Activated CD4-positive, alpha-beta T cell treated with anti-CD3 and anti-CD28 coated beads for 36 hours (primary cell): ENCODE measurements around the gene AKR1E2. TPM values are rescaled to one million over a fixed set of nuclear protein-coding genes. Genes with fewer than 3 reads are reported as not detected.

ENCODE experiments used
- ATAC-seq: fragments of 200-7000 bp; cut with Tn5 transposase; one replicate; pipeline ENCODE4 v1.10.0; 2021; ENCODE audit warnings: mild to moderate bottlenecking, moderate library complexity
- CTCF ChIA-PET: fragments of 350-600 bp; sonication (Branson Sonifier 250); formaldehyde crosslinking; loops from one replicate; lab custom pipeline; 2021; ENCODE audit warnings: antibody characterized with exemption; lab: Charles Lee
- POLR2A ChIA-PET: fragments of 350-600 bp; sonication (Branson Sonifier 250); formaldehyde crosslinking; loops from one replicate; lab custom pipeline; 2021; ENCODE audit warnings: antibody characterized with exemption, inconsistent platforms; lab: Charles Lee
- DNase-seq: peaks from one replicate; pipeline ENCODE4 v3.0.0-alpha.2; 2020
- H3K27ac Mint-ChIP-seq: one replicate; pipeline ENCODE4 v1.8.0; 2021; ENCODE audit warnings: mixed read lengths
- H3K27me3 Mint-ChIP-seq: one replicate; pipeline ENCODE4 v1.8.0; 2021; ENCODE audit warnings: mixed read lengths
- H3K36me3 Mint-ChIP-seq: one replicate; pipeline ENCODE4 v1.8.0; 2021; ENCODE audit warnings: low read depth, mixed read lengths
- H3K4me1 Mint-ChIP-seq: one replicate; pipeline ENCODE4 v1.8.0; 2021; ENCODE audit warnings: mixed read lengths
- H3K4me3 Mint-ChIP-seq: one replicate; pipeline ENCODE4 v1.8.0; 2021; ENCODE audit warnings: mild to moderate bottlenecking, moderate library complexity, mixed read lengths
- H3K9me3 Mint-ChIP-seq: one replicate; pipeline ENCODE4 v1.8.0; 2021; ENCODE audit warnings: low read depth, mixed read lengths
- intact Hi-C, 2 experiments: fragments of 100-400 bp; cut with DNase I in 1 of 2; cut with micrococcal nuclease in 1 of 2; formaldehyde crosslinking; loops; one replicate each; pipeline versions ENCODE4 v1.14.2 to v1.15.1; 2022 to 2024; cut with DNase I, micrococcal nuclease
- total RNA-seq, 2 experiments: library from RNA; stranded (reverse); gene quantifications; one replicate each; pipeline ENCODE4 v1.2.3, GENCODE V29; 2021

AKR1E2 gene
- 10 to 100 TPM in 1 of 2 experiments, 1 to 10 TPM in 1; 9.8 to 13.4 TPM for total RNA-seq

DNA sequence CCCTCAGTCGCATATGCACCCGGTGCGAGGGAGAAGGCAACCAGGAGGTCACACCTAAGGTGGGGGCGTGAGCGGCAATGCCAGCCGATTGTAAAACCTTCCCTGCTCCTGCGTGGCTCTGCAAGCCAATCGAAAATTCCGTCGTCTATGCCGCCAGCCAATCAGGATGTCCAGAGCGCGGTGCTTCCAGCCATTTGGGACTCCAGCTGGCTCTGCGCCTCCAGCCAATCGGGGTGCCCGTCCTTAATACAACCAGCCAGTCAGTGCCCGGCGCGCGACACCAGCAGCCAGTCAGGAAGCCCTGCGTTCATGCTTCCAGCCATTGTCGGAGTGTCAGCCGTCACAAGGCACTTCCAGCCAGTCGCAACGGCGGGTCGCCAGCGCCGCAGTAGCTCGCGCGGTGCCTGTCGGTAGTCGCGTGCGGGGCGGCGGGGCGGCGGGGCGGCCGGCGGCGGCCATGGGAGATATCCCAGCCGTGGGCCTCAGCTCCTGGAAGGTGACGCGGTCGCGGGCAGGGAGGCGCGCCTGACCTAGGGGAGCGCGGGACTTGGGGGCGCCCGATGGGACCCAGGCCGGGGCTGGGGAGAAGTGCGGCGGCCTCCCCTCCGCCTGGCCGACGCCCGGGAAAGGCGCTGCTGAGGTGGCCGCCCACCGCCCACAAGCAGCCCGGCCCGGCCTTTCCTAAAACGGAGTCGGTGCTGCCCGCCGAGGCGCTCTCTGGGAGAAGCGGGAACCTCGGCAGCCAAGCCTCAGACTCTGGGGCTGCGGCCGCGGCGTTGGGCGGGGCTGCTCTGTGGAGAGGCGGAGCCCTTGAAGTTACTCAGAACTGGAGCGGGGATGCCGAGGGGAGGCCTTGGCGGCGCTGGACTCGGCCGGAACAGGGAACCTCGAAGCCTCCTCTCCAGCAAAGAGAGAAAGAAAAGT is at the start of gene AKR1E2:
Gene AKR1E2 (plus strand): TSS at position 340 of the 924 bp plus-strand sequence. CDS start 118 bp downstream, at position 458.
- Mint-ChIP-seq H3K4me1 (peaks cover 28% of the 10 kb centered on the region), H3K36me3 (peaks cover 8% of the 10 kb centered on the region), H3K4me3 (peak within 1 kb of the TSS; percentile 77), H3K27ac (peak within 1 kb of the TSS; percentile 83), H3K9me3 (peaks cover 2% of the 10 kb centered on the region), H3K27me3 (peaks cover 9% of the 10 kb centered on the region)
- ChIA-PET POLR2A (no interaction called here), CTCF (interaction anchor here (0.6 to 5.2 kb wide), 6 partner anchors 9 to 797 kb away, joined by 3 to 46 read pairs (median 5); no protein-coding TSS in a partner anchor)
- DNase-seq (peak; percentile 93), ATAC-seq (peak; percentile 94)
- intact Hi-C loops: loop anchor here in 1 of 2 experiments (1.0 to 2.0 kb wide), 2 partner anchors 586 to 859 kb away; partner anchors contain the start of genes NET1 and TASOR2

DNA sequence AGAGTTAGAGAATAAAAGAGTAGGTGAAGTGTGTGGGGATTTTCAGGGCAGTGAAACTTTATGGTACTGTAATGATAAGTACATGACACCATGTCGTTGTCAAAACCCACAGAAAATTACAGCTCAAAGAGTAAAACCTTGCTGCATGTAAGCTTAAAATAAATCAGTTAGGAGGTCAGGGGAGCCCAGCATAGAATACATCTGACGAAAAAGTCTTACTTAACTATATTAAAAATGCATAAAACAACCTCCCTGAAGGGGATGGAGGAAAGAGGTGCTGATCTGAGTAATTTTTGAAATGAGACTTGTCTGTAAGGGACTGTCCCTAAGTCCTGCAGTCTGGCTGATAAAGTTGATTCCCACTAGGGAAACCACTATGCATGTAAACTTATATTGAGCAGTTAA is 49.8 kb upstream of the AKR1E2 start:
- Mint-ChIP-seq H3K36me3 (no peaks in the 10 kb centered on the region), H3K4me3 (no peak overlapping the region), H3K4me1 (peaks cover 12% of the 10 kb centered on the region), H3K9me3 (no peaks in the 10 kb centered on the region), H3K27ac (peak overlapping the region; percentile 89), H3K27me3 (peaks cover 14% of the 10 kb centered on the region)
- ChIA-PET CTCF (no interaction called here), POLR2A (interaction anchor here (1.0 kb wide), 1 partner anchor 994 kb away, joined by 3 read pairs; no protein-coding TSS in a partner anchor)
- ATAC-seq (peak; percentile 76), DNase-seq (peak; percentile 11)
- intact Hi-C loops: no loop called here

DNA sequence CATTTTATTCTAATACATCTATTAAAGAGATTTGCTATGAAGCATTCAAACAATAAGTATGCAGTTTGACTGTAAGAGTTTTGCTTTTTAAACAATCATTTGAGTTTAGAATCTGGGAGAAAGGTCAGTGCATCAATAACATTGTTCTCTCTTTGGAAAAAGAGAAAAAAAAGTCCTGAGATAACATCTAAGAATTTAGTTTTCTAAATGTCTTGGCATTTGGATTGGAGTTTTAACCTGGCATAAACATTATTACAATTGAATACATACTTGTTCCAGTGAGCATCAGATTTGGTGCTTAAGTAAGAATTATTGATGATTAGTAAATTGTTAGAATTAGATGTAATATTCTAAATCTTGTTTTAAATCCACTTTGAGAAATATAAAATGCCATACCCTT is 47.2 kb upstream of the AKR1E2 start:
- Mint-ChIP-seq H3K9me3 (no peaks in the 10 kb centered on the region), H3K4me3 (no peak overlapping the region), H3K27me3 (peaks cover 3% of the 10 kb centered on the region), H3K27ac (no peak overlapping the region), H3K4me1 (peaks cover 12% of the 10 kb centered on the region), H3K36me3 (no peaks in the 10 kb centered on the region)
- ChIA-PET CTCF (no interaction called here), POLR2A (no interaction called here)
- ATAC-seq: no peak
- DNase-seq: no peak
- intact Hi-C loops: no loop called here

DNA sequence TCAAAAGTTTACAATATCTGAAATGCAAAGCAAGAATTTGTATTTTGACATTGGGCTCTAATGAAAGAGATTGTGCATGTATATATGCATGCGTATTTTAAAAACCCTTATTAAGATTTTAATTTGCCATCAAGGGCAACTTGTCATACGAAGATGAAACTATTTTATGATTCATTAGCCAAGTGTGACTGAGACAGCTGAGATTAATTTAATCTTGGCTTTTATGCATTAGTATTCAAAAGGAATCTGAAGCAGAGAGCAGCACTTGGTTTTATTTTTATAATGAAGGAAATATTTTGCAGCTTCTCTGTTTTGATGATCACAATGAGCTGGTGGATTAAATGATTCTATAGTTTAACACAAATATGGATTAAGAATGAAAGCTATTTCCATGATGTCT is 45.9 kb upstream of the AKR1E2 start:
- Mint-ChIP-seq H3K27me3 (peaks cover 8% of the 10 kb centered on the region), H3K9me3 (no peaks in the 10 kb centered on the region), H3K27ac (no peak overlapping the region), H3K4me3 (no peak overlapping the region), H3K36me3 (no peaks in the 10 kb centered on the region), H3K4me1 (peaks cover 12% of the 10 kb centered on the region)
- ATAC-seq: no peak
- ChIA-PET CTCF (interaction anchor here (1.2 kb wide), 1 partner anchor 35 kb away, joined by 5 read pairs; no protein-coding TSS in a partner anchor), POLR2A (no interaction called here)
- intact Hi-C loops: no loop called here
- no peak for DNase-seq

DNA sequence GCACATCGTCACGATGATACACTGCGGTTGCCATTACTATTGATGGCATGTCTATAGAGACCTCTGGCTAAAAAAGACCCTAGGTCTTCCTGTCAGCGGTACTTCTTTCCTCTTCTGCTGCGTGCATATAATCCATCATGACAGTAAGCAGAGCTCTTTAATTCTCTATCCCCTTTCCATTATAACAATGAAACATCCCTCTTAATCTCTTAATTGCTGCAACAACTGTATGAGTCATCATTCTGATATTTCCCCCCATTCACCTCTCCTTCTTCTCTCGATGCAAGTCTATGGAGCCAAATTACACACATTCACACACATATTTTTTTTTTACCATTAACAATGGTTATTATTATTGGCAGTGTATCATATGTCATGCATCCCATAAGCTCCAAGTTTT is 45.2 kb upstream of the AKR1E2 start:
- DNase-seq (no peak), ATAC-seq (no peak)
- Mint-ChIP-seq H3K4me3 (no peak overlapping the region), H3K27ac (no peak overlapping the region), H3K27me3 (peaks cover 8% of the 10 kb centered on the region), H3K9me3 (no peaks in the 10 kb centered on the region), H3K4me1 (peaks cover 7% of the 10 kb centered on the region), H3K36me3 (no peaks in the 10 kb centered on the region)
- ChIA-PET POLR2A (no interaction called here), CTCF (interaction anchor here (1.0 to 1.2 kb wide), 3 partner anchors 11 to 34 kb away, joined by 3 to 5 read pairs (median 3); no protein-coding TSS in a partner anchor)
- intact Hi-C loops: no loop called here

DNA sequence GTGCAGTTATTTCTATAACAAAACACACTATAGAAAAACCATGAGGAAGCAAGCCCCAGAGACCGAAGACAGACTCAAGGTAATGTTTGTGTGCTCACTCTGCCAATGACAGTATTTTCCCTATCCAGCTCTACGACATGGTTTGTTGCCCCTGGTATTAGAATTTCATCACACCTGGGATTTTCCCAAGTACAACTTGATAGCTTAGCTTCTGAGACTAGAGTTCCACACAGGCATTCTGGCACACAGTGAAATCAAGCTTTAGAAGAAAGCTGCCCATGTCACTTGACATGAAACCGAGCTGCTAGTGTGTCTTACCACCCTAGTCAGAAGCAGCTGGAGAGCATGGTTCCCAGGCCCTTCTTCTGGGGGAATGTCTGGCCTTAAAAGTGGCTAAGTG is 44.1 kb upstream of the AKR1E2 start:
- Mint-ChIP-seq H3K4me1 (no peaks in the 10 kb centered on the region), H3K27me3 (peaks cover 15% of the 10 kb centered on the region), H3K36me3 (no peaks in the 10 kb centered on the region), H3K9me3 (no peaks in the 10 kb centered on the region), H3K27ac (no peak overlapping the region), H3K4me3 (no peak overlapping the region)
- CTCF ChIA-PET: interaction anchor here (1.8 kb wide), 1 partner anchor 33 kb away, joined by 4 read pairs; no protein-coding TSS in a partner anchor
- ATAC-seq: no peak
- POLR2A ChIA-PET: no interaction called here
- intact Hi-C loops: no loop called here
- no peak for DNase-seq

DNA sequence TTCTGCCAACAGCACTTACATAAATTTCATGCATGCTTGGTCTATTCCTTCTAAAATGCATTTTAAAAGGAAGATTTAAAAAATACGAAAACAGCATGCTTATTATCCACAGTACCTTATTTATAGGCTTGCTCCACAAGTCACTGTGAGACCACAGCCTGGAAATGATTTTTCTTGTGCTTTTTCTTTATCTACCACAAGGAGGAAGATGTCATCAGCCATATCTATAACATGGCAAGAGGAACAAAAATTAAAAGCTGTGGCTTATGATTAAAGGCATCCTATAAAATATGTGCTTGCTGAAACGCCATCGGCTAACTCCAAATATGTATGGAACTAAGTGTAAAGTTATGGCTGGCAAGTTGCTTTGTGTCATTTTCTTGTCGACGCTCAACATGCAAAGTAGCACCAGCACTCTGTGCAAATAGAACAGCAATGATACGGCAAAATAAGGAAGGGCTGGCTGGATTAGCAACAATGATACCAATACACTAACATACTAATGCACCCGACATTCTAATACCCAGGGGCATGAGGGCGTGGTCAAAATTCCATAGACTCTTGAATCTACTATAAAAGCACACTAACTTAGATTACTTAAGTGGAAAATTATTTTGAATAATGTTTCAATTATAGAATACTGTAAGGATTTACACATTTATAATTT is 41.2 kb upstream of the AKR1E2 start:
- H3K4me1 Mint-ChIP-seq: no peaks in the 10 kb centered on the region
- DNase-seq (no peak), ATAC-seq (no peak)
- H3K4me3 Mint-ChIP-seq: no peak overlapping the region
- H3K27ac Mint-ChIP-seq: no peak overlapping the region
- POLR2A ChIA-PET: no interaction called here
- no peaks in the 10 kb centered on the region for H3K36me3 Mint-ChIP-seq
- CTCF ChIA-PET: interaction anchor here (0.7 kb wide), 1 partner anchor 116 kb away, joined by 3 read pairs; no protein-coding TSS in a partner anchor
- intact Hi-C loops: no loop called here
- H3K9me3 Mint-ChIP-seq: no peaks in the 10 kb centered on the region
- peaks cover 15% of the 10 kb centered on the region for H3K27me3 Mint-ChIP-seq

- Mint-ChIP-seq H3K4me3 (no peak overlapping the region), H3K4me1 (no peaks in the 10 kb centered on the region), H3K36me3 (no peaks in the 10 kb centered on the region), H3K27me3 (peaks cover 13% of the 10 kb centered on the region), H3K9me3 (no peaks in the 10 kb centered on the region), H3K27ac (no peak overlapping the region)
- ATAC-seq: no peak
- DNase-seq: no peak
- CTCF ChIA-PET: no interaction called here
- intact Hi-C loops: no loop called here
- POLR2A ChIA-PET: no interaction called here
Measured at GRCh38 chr10:4786043-4786839, 39.8 kb upstream of the AKR1E2 start.

GRCh38 chr10:4790045-4790444 is 36.0 kb upstream of the AKR1E2 start:
- ChIA-PET POLR2A (no interaction called here), CTCF (interaction anchor here (0.7 to 1.2 kb wide), 2 partner anchors 23 to 774 kb away, joined by 4 to 5 read pairs; no protein-coding TSS in a partner anchor)
- no peak for DNase-seq
- no peaks in the 10 kb centered on the region for H3K4me1 Mint-ChIP-seq
- H3K9me3 Mint-ChIP-seq: no peaks in the 10 kb centered on the region
- no peak overlapping the region for H3K4me3 Mint-ChIP-seq
- ATAC-seq: no peak
- no peak overlapping the region for H3K27ac Mint-ChIP-seq
- intact Hi-C loops: no loop called here
- H3K36me3 Mint-ChIP-seq: no peaks in the 10 kb centered on the region
- H3K27me3 Mint-ChIP-seq: peaks cover 8% of the 10 kb centered on the region

GRCh38 chr10:4790922-4791321 is 35.1 kb upstream of the AKR1E2 start:
- POLR2A ChIA-PET: no interaction called here

GRCh38 chr10:4792381-4792780 is 33.6 kb upstream of the AKR1E2 start:
- no peak for ATAC-seq
- Mint-ChIP-seq H3K27me3 (peaks cover 3% of the 10 kb centered on the region), H3K27ac (no peak overlapping the region), H3K9me3 (no peaks in the 10 kb centered on the region), H3K36me3 (no peaks in the 10 kb centered on the region), H3K4me3 (no peak overlapping the region), H3K4me1 (no peaks in the 10 kb centered on the region)
- DNase-seq: no peak
- intact Hi-C loops: no loop called here
- CTCF ChIA-PET: no interaction called here
- POLR2A ChIA-PET: no interaction called here

More at GRCh38 chr10:4790922-4791321, 35.1 kb upstream of the AKR1E2 start:
- no peaks in the 10 kb centered on the region for H3K9me3 Mint-ChIP-seq
- H3K27ac Mint-ChIP-seq: no peak overlapping the region
- H3K36me3 Mint-ChIP-seq: no peaks in the 10 kb centered on the region
- intact Hi-C loops: no loop called here
- CTCF ChIA-PET: interaction anchor here (1.2 kb wide), 1 partner anchor 23 kb away, joined by 5 read pairs; no protein-coding TSS in a partner anchor
- no peaks in the 10 kb centered on the region for H3K4me1 Mint-ChIP-seq
- DNase-seq (no peak), ATAC-seq (no peak)
- H3K4me3 Mint-ChIP-seq: no peak overlapping the region
- H3K27me3 Mint-ChIP-seq: peaks cover 9% of the 10 kb centered on the region
